ENCODE data around the gene PRKAG2. TPM values are rescaled to one million over a fixed set of nuclear protein-coding genes. Genes with fewer than 3 reads are reported as not detected.
A peak's percentile ranks its signal among the peaks of the same experiment; 100 is the strongest.

PRKAG2 gene
- total RNA-seq, 1 donor from 2014 or later = 35.6 TPM

DNA sequence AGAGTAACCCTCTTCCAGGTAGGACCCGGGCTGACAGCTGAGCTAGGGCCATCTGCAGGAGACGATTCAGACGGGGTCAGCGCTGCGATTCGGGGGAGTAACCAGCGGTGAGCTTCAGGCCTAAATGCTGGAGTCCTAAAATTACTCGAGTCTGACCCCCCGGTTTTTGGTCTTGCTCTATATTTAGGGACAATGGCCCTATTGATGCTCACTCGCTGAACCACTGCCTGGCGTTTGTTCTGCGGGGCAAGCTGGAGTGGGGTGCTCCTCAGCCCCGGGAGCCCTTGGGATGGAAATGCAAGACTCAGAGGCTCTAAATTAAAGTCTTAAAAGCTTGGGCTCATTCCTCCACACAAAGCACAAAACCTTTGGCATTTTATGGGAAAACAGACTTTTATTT, 120.0 kb downstream of the PRKAG2 start:
- TF ChIP-seq, protein P1, sequence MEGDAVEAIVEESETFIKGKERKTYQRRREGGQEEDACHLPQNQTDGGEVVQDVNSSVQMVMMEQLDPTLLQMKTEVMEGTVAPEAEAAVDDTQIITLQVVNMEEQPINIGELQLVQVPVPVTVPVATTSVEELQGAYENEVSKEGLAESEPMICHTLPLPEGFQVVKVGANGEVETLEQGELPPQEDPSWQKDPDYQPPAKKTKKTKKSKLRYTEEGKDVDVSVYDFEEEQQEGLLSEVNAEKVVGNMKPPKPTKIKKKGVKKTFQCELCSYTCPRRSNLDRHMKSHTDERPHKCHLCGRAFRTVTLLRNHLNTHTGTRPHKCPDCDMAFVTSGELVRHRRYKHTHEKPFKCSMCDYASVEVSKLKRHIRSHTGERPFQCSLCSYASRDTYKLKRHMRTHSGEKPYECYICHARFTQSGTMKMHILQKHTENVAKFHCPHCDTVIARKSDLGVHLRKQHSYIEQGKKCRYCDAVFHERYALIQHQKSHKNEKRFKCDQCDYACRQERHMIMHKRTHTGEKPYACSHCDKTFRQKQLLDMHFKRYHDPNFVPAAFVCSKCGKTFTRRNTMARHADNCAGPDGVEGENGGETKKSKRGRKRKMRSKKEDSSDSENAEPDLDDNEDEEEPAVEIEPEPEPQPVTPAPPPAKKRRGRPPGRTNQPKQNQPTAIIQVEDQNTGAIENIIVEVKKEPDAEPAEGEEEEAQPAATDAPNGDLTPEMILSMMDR (IDR thresholded peaks at IDR 0.05) = no peak
- peaks cover 44% of the 10 kb centered on the region for H3K4me1 ChIP-seq

DNA sequence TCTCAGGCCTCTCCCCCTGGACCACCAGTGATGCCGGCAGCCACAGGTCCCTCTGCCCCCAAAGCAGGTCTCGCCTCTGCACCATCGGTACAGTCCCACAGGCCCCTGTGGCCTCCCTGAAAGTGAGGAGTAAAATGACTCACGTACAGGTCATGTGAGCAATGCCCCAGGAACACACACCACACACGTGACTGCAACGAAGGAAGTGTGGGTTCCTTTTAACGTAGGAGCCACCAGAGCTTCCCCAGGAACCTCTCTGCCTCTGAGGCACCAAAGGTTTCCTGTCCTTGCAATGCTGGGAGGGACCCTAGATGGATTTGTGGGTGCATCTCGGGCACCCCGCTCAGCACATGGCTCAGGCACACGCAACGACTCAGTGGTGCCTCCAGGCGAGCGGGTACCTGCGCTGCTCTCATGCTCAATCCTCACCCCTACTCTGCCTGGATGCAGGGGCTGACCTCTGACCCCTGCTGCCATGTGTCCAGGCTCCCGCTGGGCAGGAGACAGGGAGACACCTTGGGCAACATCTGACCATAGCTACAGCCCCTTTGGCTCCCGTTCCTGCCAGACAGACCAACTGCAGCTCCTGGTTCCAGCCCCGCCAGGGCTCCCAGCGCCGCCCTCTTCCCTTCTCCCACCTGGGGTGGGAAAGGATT, 120.7 kb downstream of the PRKAG2 start:
- intact Hi-C loops (cut with DNase I) = loop anchor here (10.0 kb wide), 1 partner anchor 131 kb away; no protein-coding TSS in a partner anchor

More for the DNA sequence above, 120.0 kb downstream of the PRKAG2 start:
- ATAC-seq (no peak), DNase-seq (no peak)
- no peaks in the 10 kb centered on the region for H3K27me3 ChIP-seq
- H3K4me3 ChIP-seq = no peak overlapping the region
- no peaks in the 10 kb centered on the region for H3K9me3 ChIP-seq
- intact Hi-C loops (cut with DNase I) = loop anchor here (10.0 kb wide), 1 partner anchor 132 kb away; no protein-coding TSS in a partner anchor
- no peak overlapping the region for H3K27ac ChIP-seq
- H3K36me3 ChIP-seq = no peaks in the 10 kb centered on the region

DNA sequence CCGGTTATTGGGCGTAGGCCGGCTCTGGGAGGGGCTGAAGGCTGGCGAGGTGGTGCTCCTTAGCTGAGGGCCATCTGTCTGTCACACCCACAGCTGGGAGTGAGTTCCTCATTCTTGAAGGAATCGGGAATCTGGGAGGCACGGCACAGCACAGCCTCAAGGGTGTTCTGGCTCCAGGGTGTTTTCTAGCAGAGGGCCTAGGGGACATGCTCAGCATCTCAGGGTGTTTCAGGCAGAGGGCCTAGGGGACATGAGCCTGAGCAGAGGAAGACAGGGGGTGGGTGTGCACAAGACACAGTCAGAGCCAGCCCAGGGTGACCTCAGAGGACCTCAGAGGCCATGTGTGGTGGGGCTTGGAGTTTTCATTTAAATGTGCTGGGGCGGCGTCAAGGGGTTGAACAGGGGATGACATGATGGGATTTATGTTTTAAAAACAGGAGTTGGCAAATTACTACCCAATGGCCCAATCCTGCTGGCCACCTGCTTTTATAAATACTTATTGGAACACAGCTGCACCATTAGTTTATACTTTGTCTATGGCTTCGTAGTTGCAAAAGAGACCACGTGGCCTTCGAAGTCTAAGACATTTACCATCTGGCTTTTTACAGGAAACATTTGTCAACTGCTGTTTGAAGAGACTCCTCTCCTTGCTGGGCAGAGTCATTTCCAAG, 121.6 kb downstream of the PRKAG2 start:
- no peak for DNase-seq

More for the DNA sequence above, 120.7 kb downstream of the PRKAG2 start:
- peaks cover 44% of the 10 kb centered on the region for H3K4me1 ChIP-seq
- H3K9me3 ChIP-seq = no peaks in the 10 kb centered on the region
- H3K36me3 ChIP-seq = no peaks in the 10 kb centered on the region
- ATAC-seq (peak; percentile 45), DNase-seq (no peak)
- TF ChIP-seq, protein P1 (IDR thresholded peaks at IDR 0.05) = no peak
- no peaks in the 10 kb centered on the region for H3K27me3 ChIP-seq
- no peak overlapping the region for H3K4me3 ChIP-seq
- H3K27ac ChIP-seq = peak overlapping the region; percentile 32

DNA sequence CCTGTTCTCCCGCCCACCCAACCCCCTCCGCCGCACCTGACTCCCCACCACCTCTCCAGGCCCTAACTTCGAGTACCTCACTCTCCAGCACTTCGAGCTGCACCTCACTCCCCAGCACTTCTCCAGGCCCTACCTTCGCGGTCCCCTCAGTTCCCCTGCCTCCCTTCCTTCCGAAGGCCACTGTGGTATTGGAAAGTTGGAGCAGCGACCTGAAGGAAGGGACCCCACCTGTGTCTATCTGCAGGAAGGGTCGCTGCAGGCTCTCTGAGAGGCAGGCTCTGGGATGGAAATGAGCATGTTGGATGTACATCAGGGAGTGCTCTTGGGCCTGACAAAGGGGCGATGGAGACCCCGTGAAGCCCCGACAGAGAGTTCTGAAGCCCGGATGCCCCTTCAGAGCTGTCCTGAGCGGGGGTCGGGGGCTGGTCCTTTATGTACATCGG, 122.2 kb downstream of the PRKAG2 start:
- Histone ChIP-seq H3K4me3 (no peak overlapping the region), H3K27me3 (no peaks in the 10 kb centered on the region), H3K36me3 (no peaks in the 10 kb centered on the region), H3K4me1 (peaks cover 44% of the 10 kb centered on the region), H3K27ac (peak overlapping the region; percentile 73), H3K9me3 (no peaks in the 10 kb centered on the region)
- DNase-seq = no peak
- TF ChIP-seq, protein P1 (IDR thresholded peaks at IDR 0.05) = no peak
- intact Hi-C loops (cut with DNase I) = loop anchor here (10.0 kb wide), 1 partner anchor 130 kb away; no protein-coding TSS in a partner anchor
- ATAC-seq = no peak

More for the DNA sequence above, 121.6 kb downstream of the PRKAG2 start:
- Histone ChIP-seq H3K4me3 (no peak overlapping the region), H3K27me3 (no peaks in the 10 kb centered on the region), H3K4me1 (peaks cover 44% of the 10 kb centered on the region), H3K27ac (peak overlapping the region; percentile 73), H3K9me3 (no peaks in the 10 kb centered on the region), H3K36me3 (no peaks in the 10 kb centered on the region)
- TF ChIP-seq, protein P1 (IDR thresholded peaks at IDR 0.05) = no peak
- intact Hi-C loops (cut with DNase I) = loop anchor here (10.0 kb wide), 1 partner anchor 130 kb away; no protein-coding TSS in a partner anchor
- peak; percentile 49 for ATAC-seq

DNA sequence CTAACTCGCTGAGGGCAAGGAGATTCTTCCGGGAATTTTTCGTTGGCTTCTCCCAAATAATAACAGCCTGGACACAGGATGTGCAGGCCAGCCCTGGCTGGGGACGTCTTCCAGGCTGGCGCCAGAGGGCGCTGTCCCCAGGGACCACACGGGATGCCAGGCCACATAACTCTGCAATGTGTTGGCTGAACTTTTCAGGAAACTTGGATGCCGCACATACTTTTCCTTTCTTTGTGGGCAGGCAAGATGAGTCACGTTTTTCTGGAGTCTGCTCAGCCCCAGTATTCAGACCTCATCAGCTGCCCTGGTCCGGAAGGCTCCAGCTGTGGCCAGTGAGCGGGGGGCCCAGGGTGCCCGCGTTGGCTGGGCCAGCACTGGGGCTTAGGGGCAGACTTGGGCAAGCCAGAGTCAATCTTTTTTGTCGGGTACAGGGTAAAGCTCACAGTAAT, 122.7 kb downstream of the PRKAG2 start:
- Histone ChIP-seq H3K4me1 (peaks cover 38% of the 10 kb centered on the region), H3K4me3 (no peak overlapping the region), H3K27ac (peak overlapping the region; percentile 73), H3K9me3 (no peaks in the 10 kb centered on the region), H3K27me3 (no peaks in the 10 kb centered on the region), H3K36me3 (no peaks in the 10 kb centered on the region)
- ATAC-seq (peak; percentile 95), DNase-seq (peak; percentile 85)
- intact Hi-C loops (cut with DNase I) = loop anchor here (10.0 kb wide), 1 partner anchor 129 kb away; no protein-coding TSS in a partner anchor
- TF ChIP-seq, protein P1 (IDR thresholded peaks at IDR 0.05) = peak; percentile 92

Measured in upper lobe of right lung (tissue), 1 donor.